H9 (cell line): ENCODE data around the gene CACNA1I. TPM values are rescaled to one million over a fixed set of nuclear protein-coding genes. Genes with fewer than 3 reads are reported as not detected.
A peak's percentile ranks its signal among the peaks of the same experiment; 100 is the strongest.
"Not testable (repeated sequence)": the region's sequence is repeated elsewhere in the genome, so short reads cannot be mapped to it uniquely, and the experiment has no call there.

ENCODE experiments used
- DNase-seq: peaks from one replicate; pipeline ENCODE4 v3.0.0-alpha.2; 2017
- H2AFZ ChIP-seq: one replicate; pipeline ENCODE4 v1.6.1; 2013; ENCODE audit warnings: mild to moderate bottlenecking, low read length, control low read depth, moderate library complexity
- H2AK5ac ChIP-seq: 2 replicates; pipeline ENCODE4 v1.6.1; 2013; ENCODE audit warnings: low read length, control low read depth, mixed read lengths; ENCODE audit not compliant: insufficient read length
- H2BK120ac ChIP-seq: one replicate; pipeline ENCODE4 v1.6.1; 2013; ENCODE audit warnings: low read depth, mild to moderate bottlenecking, low read length, control low read depth, inconsistent platforms; ENCODE audit not compliant: poor library complexity, severe bottlenecking
- H2BK12ac ChIP-seq: 2 replicates; pipeline ENCODE4 v1.6.1; 2013; ENCODE audit warnings: low read length, control low read depth, mixed read lengths, low read depth; ENCODE audit not compliant: insufficient read length
- H2BK15ac ChIP-seq: 2 replicates; pipeline ENCODE4 v1.6.1; 2013; ENCODE audit warnings: low read depth, low read length, control low read depth
- H2BK20ac ChIP-seq: one replicate; pipeline ENCODE4 v1.6.1; 2013; ENCODE audit warnings: low read depth, mild to moderate bottlenecking, low read length, control low read depth, inconsistent platforms; ENCODE audit not compliant: poor library complexity, severe bottlenecking
- H2BK5ac ChIP-seq: 2 replicates; pipeline ENCODE4 v1.6.1; 2013; ENCODE audit warnings: low read length, control low read depth, mixed read lengths; ENCODE audit not compliant: insufficient read length
- H3K14ac ChIP-seq: 2 replicates; pipeline ENCODE4 v1.6.1; 2013; ENCODE audit warnings: low read length, control low read depth; ENCODE audit not compliant: insufficient read depth
- H3K18ac ChIP-seq: 2 replicates; pipeline ENCODE4 v1.6.1; 2013; ENCODE audit warnings: low read depth, mild to moderate bottlenecking, mixed read lengths, low read length, control low read depth; ENCODE audit not compliant: insufficient read length
- H3K23ac ChIP-seq: 2 replicates; pipeline ENCODE4 v1.6.1; 2013; ENCODE audit warnings: low read length, control low read depth, mixed read lengths, low read depth; ENCODE audit not compliant: insufficient read length
- H3K23me2 ChIP-seq: 2 replicates; pipeline ENCODE4 v1.6.1; 2013; ENCODE audit warnings: low read depth, mild to moderate bottlenecking, mixed read lengths, low read length, control low read depth; ENCODE audit not compliant: insufficient read length, poor library complexity, severe bottlenecking
- H3K27ac ChIP-seq: 2 replicates; pipeline ENCODE4 v1.5.1; 2013; ENCODE audit warnings: low read length, control low read depth, mixed read lengths, low read depth; ENCODE audit not compliant: insufficient read length
- H3K27me3 ChIP-seq: 2 replicates; pipeline ENCODE4 v1.6.1; 2013; ENCODE audit warnings: low read length, control low read depth, inconsistent platforms; ENCODE audit not compliant: insufficient read depth
- H3K4ac ChIP-seq: 2 replicates; pipeline ENCODE4 v1.6.1; 2013; ENCODE audit warnings: low read depth, mild to moderate bottlenecking, control low read depth, inconsistent platforms, low read length, moderate library complexity
- H3K4me1 ChIP-seq: 2 replicates; pipeline ENCODE4 v1.6.1; 2013; ENCODE audit warnings: low read length, control low read depth, inconsistent platforms; ENCODE audit not compliant: insufficient read depth
- H3K4me2 ChIP-seq: 2 replicates; pipeline ENCODE4 v1.6.1; 2013; ENCODE audit warnings: low read length, control low read depth, mixed read lengths; ENCODE audit not compliant: insufficient read length, insufficient read depth
- H3K56ac ChIP-seq: 2 replicates; pipeline ENCODE4 v1.6.1; 2013; ENCODE audit warnings: low read depth, mild to moderate bottlenecking, mixed read lengths, low read length, control low read depth; ENCODE audit not compliant: insufficient read length
- H3K79me1 ChIP-seq: 2 replicates; pipeline ENCODE4 v1.6.1; 2013; ENCODE audit warnings: low read depth, mild to moderate bottlenecking, moderate library complexity, low read length, control low read depth, inconsistent platforms; ENCODE audit not compliant: insufficient read depth, poor library complexity, severe bottlenecking
- H3K79me2 ChIP-seq: 2 replicates; pipeline ENCODE4 v1.6.1; 2013; ENCODE audit warnings: low read length, control low read depth, inconsistent platforms; ENCODE audit not compliant: insufficient read depth
- H3K9ac ChIP-seq: 2 replicates; pipeline ENCODE4 v1.6.1; 2013; ENCODE audit warnings: low read length, control low read depth, mixed read lengths; ENCODE audit not compliant: insufficient read length; ENCODE audit errors: extremely low read depth
- H3K9me3 ChIP-seq: one replicate; pipeline ENCODE4 v1.6.1; 2013; ENCODE audit warnings: low read depth, low read length, inconsistent platforms; ENCODE audit not compliant: control insufficient read depth
- H3T11ph ChIP-seq: one replicate; pipeline ENCODE4 v1.6.1; 2013; ENCODE audit warnings: mild to moderate bottlenecking, low read length, control low read depth, inconsistent platforms
- H4K20me1 ChIP-seq: one replicate; pipeline ENCODE4 v1.6.1; 2013; ENCODE audit not compliant: control insufficient read depth, insufficient read length, insufficient read depth
- H4K5ac ChIP-seq: 2 replicates; pipeline ENCODE4 v1.6.1; 2013; ENCODE audit warnings: low read depth, mild to moderate bottlenecking, mixed read lengths, low read length, control low read depth; ENCODE audit not compliant: insufficient read length
- H4K8ac ChIP-seq: replicated peaks from 2 replicates; pipeline ENCODE4 v1.6.1; 2013; ENCODE audit warnings: low read length, control low read depth, mixed read lengths, low read depth; ENCODE audit not compliant: insufficient read length
- H4K91ac ChIP-seq: 2 replicates; pipeline ENCODE4 v1.6.1; 2013; ENCODE audit warnings: low read depth, mild to moderate bottlenecking, moderate library complexity, mixed read lengths, low read length, control low read depth; ENCODE audit not compliant: insufficient read length
- H3K27ac Mint-ChIP-seq, 3 experiments: 2 replicates in 2 of 3; 3 replicates in 1 of 3; pipeline ENCODE4 v1.8.0; 2020 to 2021; ENCODE audit warnings: mixed read lengths in 3 of 3, mild to moderate bottlenecking in 1 of 3, moderate library complexity in 1 of 3
- H3K27me3 Mint-ChIP-seq: 2 replicates; pipeline ENCODE4 v1.8.0; 2021; ENCODE audit warnings: low read depth, mild to moderate bottlenecking, moderate library complexity, mixed read lengths
- H3K36me3 Mint-ChIP-seq, 3 experiments: 2 replicates in 2 of 3; 3 replicates in 1 of 3; pipeline ENCODE4 v1.8.0; 2020 to 2021; ENCODE audit warnings: low read depth in 3 of 3, mixed read lengths in 3 of 3; ENCODE audit not compliant: insufficient read depth in 1 of 3
- H3K4me1 Mint-ChIP-seq, 2 experiments: 2 replicates each; pipeline ENCODE4 v1.8.0; 2020; ENCODE audit warnings: mixed read lengths in 2 of 2
- H3K4me3 Mint-ChIP-seq, 2 experiments: 2 replicates in 1 of 2; 3 replicates in 1 of 2; pipeline ENCODE4 v1.8.0; 2020 to 2021; ENCODE audit warnings: mild to moderate bottlenecking in 2 of 2, mixed read lengths in 2 of 2, moderate library complexity in 1 of 2
- H3K9me3 Mint-ChIP-seq, 2 experiments: 2 replicates in 1 of 2; 3 replicates in 1 of 2; pipeline ENCODE4 v1.8.0; 2020; ENCODE audit warnings: mild to moderate bottlenecking in 2 of 2, mixed read lengths in 2 of 2, moderate library complexity in 1 of 2
- CTCF ChIP-seq: fragments of 200-600 bp; sonication (generic); conservative IDR thresholded peaks from 3 replicates; pipeline ENCODE4 v1.8.0; 2021; ENCODE audit warnings: antibody characterized with exemption, mild to moderate bottlenecking
- WGBS: extraction: QIAGEN DNeasy Blood & Tissue Kit; methylation state at CpG from one replicate; pipeline ENCODE4 v1.1.7; 2013; ENCODE audit warnings: missing lambda C conversion rate, low lambda C conversion rate, mixed read lengths; ENCODE audit not compliant: insufficient read length; ENCODE audit errors: extremely low coverage; 5-methylcytosine and 5-hydroxymethylcytosine counted together
- total RNA-seq: library from RNA; stranded (reverse); gene quantifications from 2 replicates; pipeline ENCODE4 v1.2.1, GENCODE V29; 2021

CACNA1I gene
- total RNA-seq, 1 experiment from 2014 or later, result 0.50 TPM

- no peak for DNase-seq
- no peak overlapping the region for H2BK12ac ChIP-seq
- H3K14ac ChIP-seq, result no peak overlapping the region
- no peak overlapping the region for H3K27ac ChIP-seq
- no peak overlapping the region for H4K8ac ChIP-seq
- H3K4ac ChIP-seq, result no peak overlapping the region
- H3K23me2 ChIP-seq, result no peaks in the 10 kb centered on the region
- no peak overlapping the region for H2BK5ac ChIP-seq
- no peak overlapping the region for H3K4me2 ChIP-seq
- H3K56ac ChIP-seq, result no peak overlapping the region
- no peak overlapping the region for H3K18ac ChIP-seq
- no peak overlapping the region for H2AFZ ChIP-seq
- Mint-ChIP-seq H3K27me3 (peaks cover 2% of the 10 kb centered on the region), H3K4me1 (peaks cover 18 to 22% of the 10 kb centered on the region in 2 experiments), H3K9me3 (no peaks in the 10 kb centered on the region), H3K36me3 (no peaks in the 10 kb centered on the region), H3K27ac (peak overlapping the region in 1 of 3 experiments; percentile 70; a peak in 1 of 7 replicates), H3K4me3 (no peak overlapping the region)
- no peaks in the 10 kb centered on the region for H3K79me1 ChIP-seq
- no peak overlapping the region for H3T11ph ChIP-seq
- H3K79me2 ChIP-seq, result no peaks in the 10 kb centered on the region
- H3K4me1 ChIP-seq, result no peaks in the 10 kb centered on the region; the same call in 1 of the 2 replicates
- H2BK15ac ChIP-seq, result no peak overlapping the region
- no peak overlapping the region for H3K9ac ChIP-seq
- no peak overlapping the region for H4K91ac ChIP-seq
- H2AK5ac ChIP-seq, result no peak overlapping the region
- H2BK120ac ChIP-seq, result no peak overlapping the region
- TF ChIP-seq CTCF, result no peak
- no peak overlapping the region for H4K5ac ChIP-seq
- H2BK20ac ChIP-seq, result no peak overlapping the region
- H3K27me3 ChIP-seq, result no peaks in the 10 kb centered on the region
- H3K9me3 ChIP-seq, result no peaks in the 10 kb centered on the region
- H4K20me1 ChIP-seq, result no peaks in the 10 kb centered on the region
- no CpG with 5 or more reads among the region's 2 CpGs for WGBS
- H3K23ac ChIP-seq, result no peak overlapping the region
Measured at GRCh38 chr22:39733191-39733590, 162.6 kb downstream of the CACNA1I start.

- not testable (repeated sequence) for H3K27ac Mint-ChIP-seq, H3K9me3 ChIP-seq, H3K27me3 Mint-ChIP-seq, H3K79me2 ChIP-seq, H3K36me3 Mint-ChIP-seq, H3K27ac ChIP-seq, H3K4me3 Mint-ChIP-seq, H2AFZ ChIP-seq, H3K23ac ChIP-seq, H4K20me1 ChIP-seq, H3K4me1 ChIP-seq, H3T11ph ChIP-seq, H4K8ac ChIP-seq, H3K27me3 ChIP-seq, H2BK12ac ChIP-seq, H3K18ac ChIP-seq, H3K14ac ChIP-seq, H3K56ac ChIP-seq, H2BK120ac ChIP-seq, H3K23me2 ChIP-seq, H2BK5ac ChIP-seq, H4K91ac ChIP-seq, DNase-seq, H2BK15ac ChIP-seq, H3K9ac ChIP-seq, H2AK5ac ChIP-seq, H2BK20ac ChIP-seq, H3K4me2 ChIP-seq, H3K9me3 Mint-ChIP-seq, H4K5ac ChIP-seq, H3K4ac ChIP-seq, H3K79me1 ChIP-seq
- H3K4me1 Mint-ChIP-seq, result peaks cover 17 to 21% of the 10 kb centered on the region in 2 experiments
- WGBS, result no CpG with 5 or more reads among the region's 1 CpG
Measured at GRCh38 chr22:39734046-39734445, 163.5 kb downstream of the CACNA1I start.
